GM19455 (cell line): ENCODE results near the gene CALB2.
A peak's percentile ranks its signal among the peaks of the same experiment; 100 is the strongest.
"Not testable (repeated sequence)": the region's sequence is repeated elsewhere in the genome, so short reads cannot be mapped to it uniquely, and the experiment has no call there.

Source experiments
- ATAC-seq: cut with Tn5 transposase; IDR thresholded peaks from one replicate; pipeline ENCODE4 v1.9.1; 2021; ENCODE audit not compliant: unreplicated experiment

Gene CALB2, protein sequence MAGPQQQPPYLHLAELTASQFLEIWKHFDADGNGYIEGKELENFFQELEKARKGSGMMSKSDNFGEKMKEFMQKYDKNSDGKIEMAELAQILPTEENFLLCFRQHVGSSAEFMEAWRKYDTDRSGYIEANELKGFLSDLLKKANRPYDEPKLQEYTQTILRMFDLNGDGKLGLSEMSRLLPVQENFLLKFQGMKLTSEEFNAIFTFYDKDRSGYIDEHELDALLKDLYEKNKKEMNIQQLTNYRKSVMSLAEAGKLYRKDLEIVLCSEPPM

DNA sequence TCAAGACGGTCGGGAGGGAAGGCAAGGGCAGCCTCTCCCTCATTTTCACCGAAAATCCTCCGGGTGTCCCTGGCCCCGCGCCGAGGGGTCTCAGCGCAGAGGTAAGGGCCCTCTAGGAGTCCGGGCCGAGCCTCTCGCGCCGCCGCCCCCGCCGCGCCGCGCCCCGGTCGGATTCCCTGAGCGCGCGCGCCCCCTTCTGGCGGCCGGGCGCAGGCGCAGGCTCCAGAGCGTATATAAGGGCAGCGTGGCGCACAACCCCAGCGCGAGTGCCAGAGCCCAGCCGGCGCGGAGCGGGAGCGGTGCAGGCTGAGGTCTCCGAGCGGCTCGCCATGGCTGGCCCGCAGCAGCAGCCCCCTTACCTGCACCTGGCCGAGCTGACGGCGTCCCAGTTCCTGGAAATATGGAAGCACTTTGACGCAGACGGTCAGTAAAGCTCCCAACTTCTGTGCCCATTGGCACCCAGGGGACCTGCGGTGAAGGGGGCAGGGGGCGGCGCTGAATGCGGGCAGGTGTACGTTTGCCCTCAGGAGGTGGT, at the start of gene CALB2:
CALB2 (plus strand) TSS at position 260 of the 535 bp plus-strand sequence; CDS start at position 330, 70 bp downstream.
- peak; percentile 90 for ATAC-seq

DNA sequence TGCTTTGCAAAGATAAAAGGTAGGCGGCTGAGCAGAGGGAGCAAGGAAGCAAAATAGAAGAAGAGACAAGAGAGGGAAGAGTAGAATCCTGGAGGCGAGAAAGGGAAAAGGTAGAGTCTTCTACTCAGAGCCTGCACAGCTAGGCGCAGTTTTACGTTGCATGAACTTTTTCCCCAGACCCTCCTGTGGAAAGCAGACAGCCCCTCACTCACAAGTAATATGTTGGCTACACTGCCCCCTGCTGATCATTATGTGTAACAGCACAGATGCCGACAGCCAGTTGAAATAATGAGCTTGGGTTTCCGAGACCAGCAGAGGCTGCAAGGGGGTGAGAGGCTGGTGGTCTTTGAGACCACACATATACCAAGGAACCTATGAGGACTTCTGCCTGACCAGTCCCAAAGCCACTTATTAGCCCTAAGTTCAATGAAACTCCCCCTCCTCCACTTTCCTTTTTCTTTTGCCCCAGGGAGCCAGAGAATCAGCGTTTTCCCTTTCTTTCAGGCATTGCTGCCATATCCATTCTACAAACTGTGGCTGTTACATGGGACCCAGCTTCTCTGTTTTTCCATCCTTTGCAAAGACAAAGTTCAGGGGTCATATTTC, 46.9 kb upstream of the CALB2 start:
- no peak for ATAC-seq

DNA sequence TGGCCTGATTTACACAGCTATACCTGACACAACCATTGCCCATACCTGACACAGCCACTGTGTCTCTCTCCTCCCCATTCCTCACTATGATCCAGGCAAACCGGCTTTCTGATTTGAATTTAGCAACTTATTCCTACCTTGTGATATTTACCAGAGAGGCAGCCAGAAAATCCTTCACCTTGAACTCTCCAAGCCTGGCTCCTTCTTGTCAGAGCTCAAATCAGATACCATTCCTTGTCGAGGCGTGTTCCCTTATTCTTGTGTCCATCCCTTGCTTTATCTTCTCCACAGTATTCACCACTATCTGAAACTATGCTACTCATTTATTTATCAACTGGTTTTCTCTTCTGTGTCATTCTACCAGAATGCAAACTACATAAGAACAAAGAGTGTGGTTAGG, 44.9 kb upstream of the CALB2 start:
- not testable (repeated sequence) for ATAC-seq

DNA sequence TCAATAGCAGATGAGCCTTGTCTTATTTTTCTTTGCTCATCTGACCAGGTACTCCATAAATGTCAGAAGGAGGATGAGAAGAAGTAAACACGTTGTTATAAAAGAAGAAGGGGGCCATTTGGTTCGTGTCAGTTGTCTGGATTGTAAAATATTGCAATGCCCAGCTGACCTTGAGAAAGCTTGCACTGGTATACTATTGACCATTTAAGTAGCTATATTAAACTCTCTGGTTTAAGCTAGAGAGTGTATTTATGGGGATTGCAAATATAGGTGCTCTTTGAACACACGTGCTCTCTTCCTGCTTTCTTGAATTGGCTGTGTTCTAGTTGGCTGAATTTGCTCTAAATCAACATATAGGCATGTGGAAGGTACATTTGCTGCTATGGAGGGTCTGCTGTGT, 43.3 kb upstream of the CALB2 start:
- no peak for ATAC-seq

DNA sequence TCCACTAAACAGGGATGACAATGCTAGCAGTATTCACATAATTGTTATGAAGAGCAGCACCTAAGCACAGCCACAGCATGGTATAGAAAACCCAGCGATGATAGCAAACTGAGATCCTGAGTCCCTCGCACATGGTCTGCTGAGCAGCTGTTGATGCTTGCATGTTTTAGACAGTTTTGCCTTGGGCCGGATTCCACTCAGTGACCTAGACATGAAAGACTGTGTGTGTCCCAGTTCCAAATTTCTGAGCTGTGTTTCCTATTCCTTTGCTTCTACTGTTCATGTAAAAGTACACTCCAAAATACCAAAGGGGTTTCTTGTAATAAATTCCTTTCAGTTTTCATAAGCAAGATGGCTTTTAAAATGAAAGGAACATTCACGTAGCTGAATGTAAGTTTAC, 38.5 kb upstream of the CALB2 start:
- no peak for ATAC-seq

DNA sequence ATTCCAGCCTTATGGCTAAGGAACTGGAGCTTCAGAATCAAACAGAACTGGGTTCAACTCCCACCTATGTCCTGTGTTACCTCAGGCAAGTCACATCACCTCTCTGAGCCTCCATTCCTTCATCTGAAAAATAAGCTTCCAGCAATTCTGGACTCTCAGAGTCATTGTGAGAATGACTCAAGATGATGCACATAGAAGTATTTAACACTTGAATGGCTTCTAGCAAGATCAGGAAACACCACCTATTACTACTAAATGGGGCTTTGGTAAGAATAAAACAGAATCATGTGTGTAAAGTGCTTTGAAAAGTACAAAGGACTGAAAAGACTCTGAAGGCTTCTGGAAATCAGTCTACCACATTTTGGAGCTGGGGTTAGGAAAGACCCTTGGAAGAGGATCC, 30.8 kb upstream of the CALB2 start:
- no peak for ATAC-seq

DNA sequence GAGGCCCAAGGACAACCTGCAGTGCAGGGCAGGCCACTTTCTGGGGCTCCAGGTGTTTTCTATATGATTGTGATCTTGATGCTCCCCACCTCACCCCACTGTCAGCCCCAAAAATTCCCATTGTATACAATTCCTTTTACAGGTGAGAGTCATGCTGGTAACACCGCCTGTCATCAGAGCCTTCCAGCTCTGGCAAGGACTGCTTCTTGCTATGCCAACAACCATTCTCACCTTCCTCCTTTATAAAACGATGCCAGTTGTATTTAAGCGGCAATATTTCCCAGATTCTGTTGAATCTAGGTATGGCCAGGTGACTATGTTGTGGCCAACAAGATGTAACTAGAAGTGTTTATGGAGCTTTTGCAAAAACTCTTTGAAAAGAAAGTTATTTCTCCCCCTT, 30.4 kb upstream of the CALB2 start:
- ATAC-seq: no peak

DNA sequence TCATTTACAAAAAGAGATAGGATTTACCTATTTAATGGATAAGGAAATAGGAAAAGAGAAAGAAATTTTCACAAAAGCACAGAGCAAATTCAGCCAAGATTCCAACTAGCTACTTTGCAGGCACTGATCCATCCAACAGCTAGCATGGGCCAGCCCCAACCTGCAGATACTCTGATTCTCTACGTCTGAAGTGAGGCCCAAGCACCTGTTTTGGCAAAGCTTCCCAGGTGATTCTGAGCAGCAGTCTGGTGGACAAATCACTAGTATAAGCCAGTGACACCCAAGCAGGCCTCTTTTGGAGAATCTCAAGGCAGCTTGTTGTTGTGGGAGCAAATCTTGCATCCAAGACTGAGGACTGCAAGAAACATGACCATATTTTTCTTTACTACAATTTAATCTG, 20.9 kb upstream of the CALB2 start:
- no peak for ATAC-seq

DNA sequence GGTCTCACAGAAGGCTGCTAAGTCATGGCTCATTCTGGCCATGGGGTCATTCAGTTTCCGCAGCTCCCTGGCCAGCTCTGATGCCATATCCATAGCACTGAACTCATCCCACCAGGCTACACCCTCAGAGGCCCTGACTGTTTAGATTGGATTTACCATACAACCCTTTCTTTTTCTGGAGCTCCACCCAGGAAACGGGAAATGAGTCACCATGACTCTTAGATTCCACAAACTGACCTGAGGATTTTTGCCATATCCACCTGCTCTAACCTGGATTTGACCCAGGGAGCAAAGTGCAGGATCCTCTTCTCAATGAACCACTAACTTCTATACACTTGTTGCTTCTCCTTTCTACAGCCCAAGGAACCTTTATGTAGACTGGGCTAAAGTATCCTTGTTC, 20.3 kb upstream of the CALB2 start:
- no peak for ATAC-seq

DNA sequence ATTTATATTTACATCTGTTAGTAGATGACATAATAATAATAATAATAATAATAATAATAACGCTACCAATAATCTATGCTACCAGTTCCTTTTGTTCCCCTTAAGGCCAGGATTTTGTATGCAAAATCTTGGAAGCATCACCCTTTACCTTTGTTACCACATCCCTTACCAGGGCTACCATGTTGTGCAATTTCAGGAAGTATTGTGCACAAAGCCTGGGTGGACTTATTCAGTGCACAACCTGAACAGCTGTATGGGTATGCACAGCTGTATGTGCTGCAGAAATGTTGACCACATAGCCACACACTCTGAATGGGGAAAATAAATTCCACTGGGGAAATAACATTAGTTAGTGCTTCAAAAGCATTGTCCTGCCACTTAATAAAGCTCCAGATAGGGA, 19.9 kb upstream of the CALB2 start:
- no peak for ATAC-seq

DNA sequence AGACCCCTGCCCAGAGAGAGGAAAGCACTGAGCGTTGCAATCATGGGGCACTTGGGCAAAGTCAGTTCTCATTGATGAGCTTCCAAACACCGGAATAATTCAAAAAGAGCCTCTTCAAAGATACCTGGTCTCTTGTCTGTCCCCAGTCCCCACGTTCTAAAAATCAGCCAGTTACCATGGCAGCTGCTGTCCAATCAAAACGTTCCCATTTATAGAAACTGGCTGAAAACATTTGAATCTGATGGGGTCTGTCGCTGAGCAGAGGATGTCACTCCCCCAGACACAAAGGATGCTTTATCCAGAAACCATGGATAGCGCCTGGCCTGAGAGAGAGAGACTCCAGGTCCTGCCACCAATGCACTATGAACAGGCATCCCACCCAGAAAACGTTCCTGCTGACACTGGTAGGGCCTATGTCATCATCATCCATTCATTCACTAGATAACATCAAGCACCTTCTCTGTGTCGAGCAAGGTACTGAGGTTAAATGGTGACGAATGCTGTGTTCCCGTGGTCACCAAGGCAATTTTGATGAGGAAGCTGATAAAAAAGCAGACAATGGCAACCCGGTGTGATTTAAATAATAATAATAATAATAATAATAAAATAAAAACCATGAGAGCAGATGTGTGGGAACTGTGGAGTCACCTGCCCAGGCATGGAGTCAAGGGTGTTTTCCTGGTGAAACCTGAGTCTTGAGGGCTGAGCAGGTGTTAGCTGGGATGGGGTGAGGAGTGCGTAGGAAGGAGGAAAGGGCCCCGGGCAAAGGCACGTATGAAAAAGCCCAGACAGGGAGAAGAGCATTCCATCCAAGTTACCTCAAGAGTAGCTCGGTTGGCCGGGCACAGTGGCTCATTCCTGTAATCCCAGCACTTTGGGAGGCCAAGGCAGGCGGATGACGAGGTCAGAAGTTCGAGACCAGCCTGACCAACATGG, 19.0 kb upstream of the CALB2 start:
- ATAC-seq: no peak

DNA sequence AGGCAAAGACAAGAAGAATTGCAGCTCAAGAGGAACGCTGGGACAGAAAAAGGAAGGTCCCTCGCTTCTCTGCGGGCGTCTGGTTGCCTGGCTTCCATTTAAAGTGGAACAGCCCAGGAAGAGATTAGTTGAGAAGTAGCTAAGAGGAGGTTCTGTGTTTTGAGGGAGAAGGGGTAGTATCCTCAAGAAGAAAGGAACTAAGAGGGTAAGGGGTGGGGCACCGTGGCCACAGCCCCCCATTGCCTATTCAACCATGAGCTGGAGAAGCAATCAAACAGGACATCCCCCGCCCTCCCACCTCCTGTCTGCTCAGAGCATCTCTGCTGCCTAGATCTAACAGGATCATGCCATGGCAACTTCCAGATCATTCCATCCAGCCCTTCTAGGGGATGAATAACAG, 18.1 kb upstream of the CALB2 start:
- ATAC-seq: no peak

DNA sequence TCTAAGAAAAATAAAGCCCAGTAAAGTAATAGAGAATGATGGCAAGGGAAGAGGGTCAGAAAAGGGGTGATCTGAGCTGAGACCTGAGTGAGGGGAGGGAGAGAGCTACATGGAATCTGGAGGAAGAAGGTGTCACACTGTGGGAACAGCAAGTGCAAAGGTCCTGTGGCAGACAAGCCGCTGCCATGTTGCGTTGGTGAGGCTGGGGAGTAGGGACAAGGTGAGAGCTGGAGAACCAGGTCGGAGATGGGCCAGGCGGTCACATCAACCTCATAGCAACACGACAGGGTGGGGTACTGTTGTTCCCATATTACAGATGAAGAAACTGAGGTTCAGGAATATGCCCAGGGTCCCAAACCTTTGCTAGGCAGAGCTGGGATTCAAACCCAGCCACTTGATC, 16.6 kb upstream of the CALB2 start:
- no peak for ATAC-seq

DNA sequence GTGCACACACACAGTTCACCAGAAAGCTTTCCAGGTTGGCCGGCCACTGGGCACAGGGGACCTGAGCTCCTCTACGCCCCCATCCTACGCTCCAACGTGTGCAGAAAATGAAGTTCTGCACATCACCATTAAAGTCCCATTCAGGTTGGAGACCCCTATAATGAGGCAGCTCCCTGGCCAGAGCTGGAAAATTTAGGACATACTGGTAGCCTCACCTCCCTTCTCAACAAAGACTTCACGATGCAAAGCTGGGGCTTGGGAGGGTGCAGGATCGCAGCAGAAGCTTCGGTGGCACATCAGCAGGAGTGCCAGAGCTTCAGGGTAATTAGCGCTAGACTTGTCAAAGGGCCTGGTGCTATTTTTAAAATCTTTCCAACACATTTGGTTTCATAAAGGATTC, 15.4 kb upstream of the CALB2 start:
- no peak for ATAC-seq

DNA sequence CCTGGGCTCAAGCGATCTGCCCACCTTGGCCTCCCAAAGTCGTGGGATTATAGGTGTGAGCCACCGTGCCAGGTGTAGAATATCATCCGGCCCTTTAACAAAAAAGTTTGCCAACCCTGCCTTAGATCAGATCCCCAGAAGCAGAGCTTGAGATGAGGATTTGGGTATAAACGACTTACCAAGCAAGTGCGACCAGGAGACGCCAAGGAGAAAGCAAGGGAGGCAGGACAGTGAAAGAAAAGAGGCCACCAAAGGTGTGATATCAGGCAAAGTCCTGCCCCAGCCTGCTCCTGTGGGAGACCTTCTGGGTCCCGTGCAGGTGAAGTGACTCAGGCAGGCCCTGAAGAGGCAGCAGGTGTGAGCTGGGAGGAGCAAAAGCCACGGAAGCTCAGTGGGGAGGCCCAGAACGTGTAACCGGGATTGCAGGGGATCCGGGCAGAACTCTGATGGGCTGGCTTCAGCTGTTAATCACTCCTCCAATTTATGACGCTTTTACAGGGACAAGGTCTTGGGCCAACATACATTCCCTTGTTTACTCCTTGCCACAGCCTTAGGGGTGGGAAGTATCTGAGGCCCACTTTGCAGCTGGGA, 14.1 kb upstream of the CALB2 start:
- ATAC-seq: no peak

DNA sequence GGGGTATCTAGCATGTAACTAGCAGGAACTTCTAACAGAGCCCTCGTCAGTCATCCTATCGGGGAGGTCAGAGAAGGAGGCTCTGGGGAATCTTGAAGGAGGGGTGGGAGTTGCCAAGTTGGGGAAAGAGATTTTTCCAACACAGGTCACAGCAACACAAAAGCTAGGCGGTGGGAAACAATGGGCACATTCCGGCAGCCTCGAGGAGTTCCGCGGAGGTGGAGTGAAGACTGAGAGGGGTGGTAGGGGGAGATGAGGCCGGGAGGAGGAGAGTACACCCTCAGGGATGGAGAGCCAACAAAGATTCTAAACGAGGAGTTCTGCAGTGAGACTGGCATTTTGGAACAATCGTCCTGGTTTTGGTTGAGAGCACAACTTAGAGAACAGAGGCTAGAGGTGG, 13.5 kb upstream of the CALB2 start:
- ATAC-seq: no peak

DNA sequence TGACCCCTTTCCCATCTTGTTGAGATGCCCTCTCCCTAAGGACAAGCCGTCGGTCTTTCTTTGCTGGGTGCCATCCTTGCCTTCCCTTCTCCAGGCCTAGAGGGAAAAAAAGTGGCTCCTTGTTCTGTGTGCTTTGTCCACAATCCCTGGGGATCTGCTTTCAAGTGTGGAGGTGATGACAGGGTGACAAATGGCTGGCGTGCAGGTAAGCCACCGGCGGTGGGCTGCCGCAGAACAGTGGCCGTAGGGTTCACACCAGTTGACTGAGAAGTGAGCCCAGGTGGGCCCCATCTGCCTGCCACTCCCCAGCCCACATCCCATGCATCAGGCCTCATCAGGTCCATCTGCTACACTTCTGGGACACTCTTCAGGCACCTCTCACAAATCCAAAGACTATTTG, 11.4 kb upstream of the CALB2 start:
- ATAC-seq: no peak

DNA sequence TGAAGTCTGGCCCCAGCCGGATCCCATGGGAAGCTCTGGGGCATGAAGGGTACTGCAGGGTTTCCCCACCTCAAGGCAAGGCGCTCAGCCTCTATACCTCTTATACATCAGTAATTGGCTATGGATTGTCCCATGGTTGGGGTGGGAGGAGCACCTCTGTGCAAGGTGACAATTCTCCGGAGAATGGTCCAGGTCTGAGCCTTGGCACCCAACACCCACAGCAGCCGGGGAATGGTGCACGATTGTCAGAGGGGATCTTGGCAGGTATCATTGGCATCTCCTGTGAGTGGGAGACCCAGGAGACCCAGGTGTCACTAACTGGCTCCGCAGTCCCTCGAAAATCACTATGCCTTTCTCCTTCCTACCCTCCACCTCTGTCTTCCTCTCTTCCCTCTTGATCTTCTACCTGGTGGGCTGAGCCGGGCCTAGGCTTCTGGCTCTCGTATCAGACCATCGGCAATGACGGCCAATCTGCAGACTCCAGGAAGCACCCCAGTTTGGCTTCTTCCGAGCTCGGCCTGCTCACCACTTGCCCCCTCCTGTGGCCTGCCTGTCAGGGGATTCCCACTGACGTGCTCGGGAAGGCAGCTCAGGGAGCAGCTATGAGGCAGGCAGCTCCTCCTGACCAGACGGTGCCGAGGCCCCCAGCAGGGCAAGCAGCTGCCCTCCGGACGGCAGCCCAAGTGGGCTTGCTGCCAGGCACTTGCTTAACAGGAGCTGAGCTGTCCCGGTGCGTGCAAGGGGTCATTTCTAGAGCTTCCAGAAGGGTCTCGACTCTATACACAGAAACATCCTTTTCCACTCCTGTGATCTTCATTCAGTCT, 10.0 kb upstream of the CALB2 start:
- ATAC-seq: no peak

DNA sequence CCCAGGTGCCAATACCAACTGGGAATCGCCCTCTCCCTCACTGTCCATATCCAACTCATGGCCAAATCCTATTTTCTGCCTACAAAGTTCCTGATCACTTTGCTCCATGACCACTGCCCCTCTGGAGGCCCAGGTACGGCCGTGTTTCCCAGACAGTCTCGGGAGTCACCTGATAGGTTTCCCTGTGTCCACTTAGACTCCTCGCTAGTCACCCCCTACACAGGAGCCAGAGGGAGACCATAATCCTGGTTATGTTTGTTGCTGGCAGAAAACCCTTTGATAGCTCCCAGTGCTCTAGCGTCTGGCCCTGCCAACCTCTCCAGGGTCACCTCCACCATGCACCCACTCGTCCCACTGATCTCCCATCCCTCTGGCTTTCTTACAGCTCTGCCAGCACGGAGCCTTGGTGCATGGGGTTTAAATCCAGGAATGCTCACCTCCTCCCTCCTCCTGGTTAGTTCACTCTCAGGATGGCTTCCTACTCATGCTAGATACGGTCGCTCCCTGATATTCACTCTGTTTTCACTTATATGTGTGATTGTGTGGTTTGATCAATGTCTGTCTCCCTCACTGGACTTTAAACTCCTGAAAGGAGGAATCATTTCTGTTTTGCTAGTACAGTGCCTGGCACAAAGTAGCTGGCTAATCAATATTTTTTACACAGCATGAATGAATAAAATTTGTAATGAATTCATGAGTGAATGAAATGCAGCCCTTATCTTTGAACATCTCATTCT, 7.5 kb upstream of the CALB2 start:
- no peak for ATAC-seq

DNA sequence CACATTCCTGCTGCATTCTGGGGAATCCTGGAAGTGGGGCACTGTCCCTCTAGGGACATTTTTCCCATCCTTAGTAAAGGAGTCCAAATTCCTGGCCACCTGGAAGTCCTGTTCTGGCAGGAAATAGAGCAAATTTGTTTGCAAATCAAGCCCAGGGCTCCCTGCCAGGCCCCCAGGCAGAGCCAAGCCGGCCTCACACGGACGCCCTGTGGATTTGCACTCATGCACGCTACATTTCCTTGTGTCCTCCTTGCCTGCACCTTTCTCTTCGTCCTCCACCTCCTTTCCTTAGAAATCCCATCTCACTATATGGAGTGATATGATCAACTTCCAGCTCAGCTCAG, 7.0 kb upstream of the CALB2 start:
- no peak for ATAC-seq
